PFSK-1 (cell line): ENCODE data around the gene CYB5B.

Experiments
- REST ChIP-seq, 2 experiments: IDR thresholded peaks; 2 replicates each; pipeline versions ENCODE4 v1.6.1 to v1.8.0; 2011 to 2012; ENCODE audit warnings: low read depth in 2 of 2, low read length in 2 of 2, control low read depth in 1 of 2, inconsistent platforms in 1 of 2, mild to moderate bottlenecking in 1 of 2, moderate library complexity in 1 of 2; ENCODE audit not compliant: insufficient read depth in 1 of 2
- SIN3A ChIP-seq: IDR thresholded peaks from 2 replicates; pipeline ENCODE4 v1.6.1; 2012; ENCODE audit warnings: mild to moderate bottlenecking, low read length, moderate library complexity, borderline replicate concordance; ENCODE audit not compliant: insufficient read depth
- TAF1 ChIP-seq: IDR thresholded peaks from 2 replicates; pipeline ENCODE4 v1.6.1; 2012; ENCODE audit warnings: low read length, control low read depth, borderline replicate concordance; ENCODE audit not compliant: insufficient read depth

GRCh38 chr16:69486724-69487123 lies 62.3 kb downstream of the CYB5B start:
- TF ChIP-seq TAF1 = no peak
- no peak for TF ChIP-seq SIN3A
- TF ChIP-seq REST (IDR thresholded peaks at IDR 0.05; ENCODE audit: insufficient read depth in 1 of 2, low read depth in 2 of 2, low read length in 2 of 2) = no peak
